Superior temporal gyrus (tissue), 1 donor: Measurements from ENCODE around the gene HECTD1.
"Not testable (repeated sequence)": the region's sequence is repeated elsewhere in the genome, so short reads cannot be mapped to it uniquely, and the experiment has no call there.

Source experiments
- DNase-seq: peaks from one replicate; pipeline ENCODE4 v3.0.0-alpha.2; 2016; ENCODE audit errors: extremely low spot score

Gene HECTD1

DNA sequence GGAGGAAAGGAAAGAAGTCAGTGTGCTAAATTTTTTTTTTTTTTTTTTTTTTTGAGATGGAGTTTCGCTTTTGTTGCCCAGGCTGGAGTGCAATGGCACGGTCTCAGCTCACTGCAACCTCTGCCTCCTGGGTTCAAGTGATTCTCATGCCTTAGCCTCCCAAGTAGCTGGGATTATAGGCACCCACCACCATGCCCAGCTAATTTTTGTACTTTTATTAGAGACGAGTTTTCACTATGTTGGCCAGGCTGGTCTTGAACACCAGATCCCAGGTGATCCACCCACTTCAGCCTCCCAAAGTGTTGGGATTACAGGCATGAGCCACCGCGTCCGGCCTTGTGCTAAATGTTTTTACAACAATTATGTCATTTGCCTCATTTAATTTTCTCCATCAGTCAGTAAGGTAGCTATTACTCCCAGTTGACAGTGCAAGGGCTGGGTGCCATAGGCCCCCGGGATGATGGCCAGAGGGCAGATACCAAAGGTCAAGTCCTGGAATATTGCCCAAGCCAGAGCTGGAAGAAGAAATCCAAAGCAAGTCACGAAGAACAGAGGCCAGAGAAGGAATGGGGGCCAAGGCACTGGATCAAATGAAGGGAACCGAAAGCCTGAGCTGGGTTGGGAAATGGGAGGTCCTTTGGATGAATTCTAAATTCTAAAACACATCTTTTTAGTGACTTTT is 154.5 kb downstream of the HECTD1 start:
- not testable (repeated sequence) for DNase-seq

DNA sequence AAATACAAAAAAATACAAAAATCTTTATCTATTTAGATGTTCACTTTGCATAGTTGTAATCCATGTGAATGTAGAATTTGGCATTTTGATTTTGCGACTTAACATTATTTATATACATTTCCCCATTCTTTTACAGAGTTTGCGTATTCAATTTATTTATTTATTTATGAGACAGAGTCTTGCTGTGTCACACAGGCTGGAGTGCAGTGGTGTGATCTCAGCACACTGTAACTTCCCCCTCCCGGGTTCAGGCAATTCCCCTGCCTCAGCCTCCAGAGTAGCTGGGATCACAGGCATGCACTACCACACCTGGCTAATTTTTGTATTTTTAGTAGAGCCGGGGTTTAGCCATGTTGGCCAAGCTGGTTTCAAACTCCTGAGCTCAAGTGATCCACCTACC is 156.1 kb downstream of the HECTD1 start:
- DNase-seq, result no peak

DNA sequence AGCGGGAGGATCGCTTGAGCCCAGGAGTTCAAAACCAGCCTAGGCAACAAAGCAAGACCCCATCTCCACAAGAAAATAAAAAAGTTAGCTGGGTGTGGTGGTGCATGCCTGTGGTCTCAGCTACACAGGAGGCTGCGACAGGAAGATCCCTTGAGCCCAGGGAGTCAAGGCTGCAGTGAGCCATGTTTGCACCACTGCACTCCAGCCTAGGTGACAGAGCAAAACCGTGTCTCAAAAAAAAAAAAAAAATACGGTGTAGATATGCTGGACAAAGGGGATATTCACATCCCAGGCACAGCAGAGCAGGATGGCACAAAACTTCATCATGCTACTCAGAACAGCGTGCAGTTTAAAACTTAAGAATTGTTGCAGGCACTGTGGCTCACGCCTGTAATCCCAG is 156.6 kb downstream of the HECTD1 start:
- DNase-seq, result no peak
